GM18499 (cell line): Measurements from ENCODE around the gene RASSF3.
"Not testable (repeated sequence)": the region's sequence is repeated elsewhere in the genome, so short reads cannot be mapped to it uniquely, and the experiment has no call there.

Experiments
- ATAC-seq: cut with Tn5 transposase; IDR thresholded peaks from one replicate; pipeline ENCODE4 v1.9.1; 2021; ENCODE audit warnings: moderate number of reproducible peaks; ENCODE audit not compliant: insufficient read depth, unreplicated experiment

RASSF3 gene

DNA sequence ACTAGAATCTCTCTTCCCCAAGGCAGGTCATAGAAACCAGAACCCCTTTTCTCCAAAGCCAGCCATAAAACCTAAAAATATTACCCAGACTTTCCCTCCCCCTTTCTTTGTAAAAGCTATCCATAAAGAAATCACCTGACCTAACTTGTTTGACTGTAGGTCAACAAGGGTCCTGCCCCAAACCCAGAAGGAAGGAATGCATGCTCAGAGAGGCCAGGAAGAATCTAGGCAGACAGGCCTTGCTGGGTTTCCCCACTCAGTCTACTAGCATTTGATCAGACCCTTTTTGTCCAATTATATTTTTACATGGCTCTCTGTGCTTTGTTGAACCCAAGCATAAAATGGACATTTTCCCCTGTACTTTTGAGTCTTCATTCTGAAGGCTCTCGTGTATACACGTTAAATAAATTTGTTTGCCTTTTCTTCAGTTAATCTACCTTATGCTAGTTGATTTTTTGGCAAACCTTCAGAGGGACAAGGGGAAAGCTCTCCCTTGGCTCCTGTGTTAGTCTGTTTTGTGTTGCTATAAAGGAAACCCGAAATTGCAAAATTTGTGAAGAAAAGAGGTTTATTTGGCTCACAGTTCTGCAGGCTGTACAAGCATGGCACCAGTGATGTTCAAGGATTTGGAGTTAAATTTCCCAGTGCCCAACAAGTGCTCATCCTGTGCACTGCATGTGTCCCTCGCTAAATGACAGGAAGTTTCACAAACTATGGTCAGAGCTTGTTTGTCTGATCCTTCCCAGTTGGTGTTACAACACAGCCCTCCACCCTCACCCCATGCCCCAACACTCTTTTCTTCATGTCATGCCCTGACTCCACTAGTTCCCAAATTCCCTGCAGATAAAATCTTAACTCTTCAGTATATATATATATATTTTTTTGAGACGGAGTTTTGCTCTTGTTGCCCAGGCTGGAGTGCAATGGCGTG lies 14.2 kb upstream of the RASSF3 start:
- no peak for ATAC-seq

- ATAC-seq, result no peak
These were observed 11.5 kb upstream of the RASSF3 start for GRCh38 chr12:64598831-64599230.

GRCh38 chr12:64600164-64600561 lies 10.1 kb upstream of the RASSF3 start:
- no peak for ATAC-seq

- no peak for ATAC-seq
These were observed 7.0 kb upstream of the RASSF3 start for GRCh38 chr12:64603183-64603841.

DNA sequence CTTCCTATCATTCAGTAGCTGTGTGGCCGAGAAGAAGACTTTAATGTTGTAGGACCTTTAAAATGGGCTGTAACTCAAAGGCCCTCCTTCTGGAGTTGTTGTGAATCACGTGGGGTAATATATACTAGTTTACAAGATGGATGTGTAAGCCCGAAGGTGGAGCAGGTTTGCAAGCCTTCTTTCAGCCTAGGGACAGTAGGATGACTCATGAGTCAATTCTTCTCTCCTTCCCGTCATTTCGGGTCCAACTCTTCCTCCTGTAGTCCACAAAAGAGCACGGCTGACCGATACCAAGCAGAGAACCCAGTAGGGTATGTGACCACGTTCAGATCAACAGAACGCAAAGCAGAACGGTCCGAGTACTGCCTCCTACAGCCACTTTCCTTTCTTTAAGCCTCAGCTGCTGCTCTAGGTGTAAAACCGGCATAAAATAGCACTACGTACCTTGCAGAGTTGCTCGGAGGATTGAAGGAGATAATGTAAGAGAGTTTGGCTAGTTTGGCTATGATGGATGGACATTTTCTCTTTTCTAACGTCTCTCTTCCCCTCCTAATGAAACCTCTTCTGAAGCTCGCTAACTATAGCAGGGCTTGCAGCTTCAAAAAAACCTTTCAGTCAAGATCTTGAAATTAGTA lies 1.3 kb upstream of the RASSF3 start:
- ATAC-seq, result no peak

GRCh38 chr12:64609536-64610078 lies 688 bp upstream of the RASSF3 start:
- ATAC-seq, result no peak

DNA sequence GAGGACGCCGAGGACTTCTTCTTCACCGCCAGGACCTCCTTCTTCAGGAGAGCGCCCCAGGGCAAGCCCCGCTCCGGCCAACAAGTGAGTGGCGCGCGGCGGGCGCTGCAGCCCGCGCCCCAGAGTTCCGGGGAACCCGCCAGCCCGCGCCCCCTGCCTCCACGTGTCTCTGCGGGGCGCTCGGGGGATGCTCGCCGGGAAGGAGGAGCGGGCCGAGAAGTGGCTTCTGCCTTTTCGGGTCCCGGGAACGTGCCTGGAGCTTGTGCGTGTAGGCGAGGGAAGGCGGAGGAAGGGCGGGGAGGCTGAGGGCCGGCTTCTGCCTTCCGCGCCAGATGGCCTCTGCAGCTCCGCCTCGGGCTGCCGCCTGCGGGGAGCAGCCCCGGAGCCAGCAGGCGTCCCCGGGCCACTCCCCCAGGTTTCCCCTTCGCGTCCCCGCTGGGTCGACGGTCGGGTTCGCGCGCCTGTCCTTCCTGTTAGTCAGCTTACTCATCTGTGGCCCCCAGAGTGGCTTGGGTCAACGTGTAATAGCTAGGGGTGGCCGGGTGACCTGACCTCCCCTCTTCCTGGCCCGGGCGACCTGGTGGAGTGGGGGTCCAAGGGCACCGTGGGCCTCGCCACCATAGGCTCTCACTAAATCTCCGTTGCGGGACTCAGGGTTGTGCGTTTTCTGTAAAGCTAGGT lies 505 bp downstream of the RASSF3 start:
- peak; percentile 31 for ATAC-seq

DNA sequence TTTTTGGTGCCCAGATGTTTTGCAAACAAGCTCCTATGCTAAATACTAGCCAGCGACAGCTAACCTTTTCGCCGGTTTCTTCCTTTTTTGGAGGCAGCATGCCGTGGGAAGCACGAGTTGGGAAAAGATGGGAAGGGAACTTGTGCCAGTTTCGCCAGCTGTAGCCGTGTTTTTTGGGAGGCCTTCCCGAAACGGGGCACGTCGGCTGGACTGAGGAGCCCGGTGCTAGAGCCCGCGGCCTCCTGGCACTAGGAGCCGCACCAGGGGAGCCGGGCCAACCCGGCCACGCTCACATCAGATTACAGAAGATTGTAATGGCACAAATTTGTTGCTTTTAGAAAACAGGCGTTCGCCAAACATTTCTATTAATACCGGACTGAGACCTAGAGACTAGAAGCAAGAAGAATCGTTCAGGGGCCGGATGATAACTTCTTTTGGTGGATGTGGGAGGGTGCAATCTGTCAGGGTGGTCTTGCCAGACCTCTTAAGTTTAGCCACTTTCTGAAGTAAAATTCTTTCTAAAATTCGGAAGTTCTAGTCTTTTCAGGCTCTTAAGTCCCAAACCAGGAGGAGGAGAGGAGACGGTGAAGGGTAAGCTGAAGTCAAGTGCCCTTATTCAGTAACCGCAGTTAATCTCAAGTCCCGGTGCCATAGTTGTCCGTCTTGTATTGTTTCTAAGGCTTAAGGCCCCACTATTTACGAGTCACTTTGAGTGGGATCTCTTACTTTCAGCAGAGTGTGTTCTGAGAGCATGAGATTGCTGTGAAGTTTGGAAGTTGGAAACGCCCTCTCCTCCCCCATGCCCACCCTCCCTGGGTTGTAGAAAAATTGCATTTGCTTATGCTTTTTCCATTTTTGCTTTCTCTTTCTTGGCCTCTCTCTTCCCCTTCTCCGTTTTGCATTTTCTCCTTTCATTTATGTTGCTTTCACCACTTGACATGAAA lies 1.3 kb downstream of the RASSF3 start:
- ATAC-seq, result no peak

GRCh38 chr12:64612843-64613242 lies 2.5 kb downstream of the RASSF3 start:
- no peak for ATAC-seq

DNA sequence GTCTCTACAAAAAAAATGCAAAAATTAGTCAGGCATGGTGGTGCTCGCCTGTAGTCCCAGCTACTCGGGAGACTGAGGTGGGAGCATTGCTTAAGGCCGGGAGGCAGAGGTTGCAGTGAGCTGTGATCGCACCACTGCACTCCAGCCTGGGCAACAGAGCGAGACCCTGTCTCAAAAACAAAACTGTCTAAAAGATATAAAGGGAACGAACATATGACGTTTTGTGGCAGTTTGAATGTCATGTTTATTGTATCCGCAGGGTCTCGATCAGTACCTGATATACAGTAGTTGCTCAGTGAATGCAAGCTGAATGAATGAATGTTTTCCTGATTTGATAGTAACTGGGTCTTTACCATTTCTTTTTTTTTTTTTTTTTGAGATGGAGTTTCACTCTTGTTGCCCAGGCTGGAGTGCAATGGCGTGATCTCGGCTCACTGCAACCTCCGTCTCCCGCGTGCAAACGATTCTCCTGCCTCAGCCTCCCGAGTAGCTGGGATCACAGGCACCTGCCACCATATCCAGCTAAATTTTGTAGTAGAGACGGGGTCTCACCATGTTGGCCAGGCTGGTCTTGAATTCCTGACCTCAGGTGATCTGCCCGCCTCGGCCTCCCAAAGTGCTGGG lies 3.6 kb downstream of the RASSF3 start:
- not testable (repeated sequence) for ATAC-seq

DNA sequence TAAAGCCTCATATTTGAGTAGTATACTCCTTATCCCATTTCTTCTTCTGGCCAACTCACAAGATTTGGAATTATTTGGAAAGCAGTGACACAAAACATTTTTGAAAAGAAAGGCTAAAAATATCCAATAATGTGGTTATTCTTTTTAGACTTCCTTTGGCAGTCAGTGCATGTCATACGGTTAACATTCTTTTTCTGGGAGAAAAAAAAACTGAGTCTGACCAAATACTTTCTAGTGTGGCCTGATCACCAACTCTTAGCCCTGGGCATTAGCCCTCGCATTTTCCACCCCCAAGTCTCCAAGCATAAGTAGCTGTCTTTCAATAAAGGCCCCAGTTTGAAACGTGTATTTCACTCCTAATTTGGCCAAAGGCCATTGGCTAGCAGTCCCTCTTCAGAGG lies 5.9 kb downstream of the RASSF3 start:
- no peak for ATAC-seq

DNA sequence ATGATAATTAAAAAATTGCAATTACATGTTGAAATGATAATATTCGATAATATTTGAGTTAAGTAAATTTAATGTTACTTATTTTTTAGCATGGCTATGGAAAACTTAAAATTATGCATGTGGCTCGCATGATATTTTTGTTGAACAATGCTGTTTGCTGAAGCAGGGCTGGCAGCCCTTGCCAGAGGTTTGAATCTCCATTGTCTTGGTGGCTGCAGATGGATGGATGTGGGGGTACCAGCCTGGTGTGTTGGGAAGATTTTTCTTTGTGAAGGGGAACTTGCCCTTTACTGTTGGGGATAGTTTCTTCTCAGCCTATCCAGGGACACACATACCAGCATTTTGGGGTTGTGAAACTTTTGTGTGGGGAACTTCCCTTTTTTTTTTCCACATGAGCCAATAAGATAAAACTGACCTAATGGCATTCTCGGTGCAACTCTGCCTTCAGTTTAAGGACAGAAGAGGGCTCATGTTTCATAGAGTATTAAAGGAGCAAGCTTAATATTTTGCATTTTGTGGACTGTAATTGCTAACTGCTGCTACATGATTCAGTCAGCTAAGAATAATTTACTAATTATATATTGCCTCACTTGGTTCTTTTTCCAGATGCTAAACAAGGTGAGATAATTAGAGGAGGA lies 8.8 kb downstream of the RASSF3 start:
- peak; percentile 38 for ATAC-seq

DNA sequence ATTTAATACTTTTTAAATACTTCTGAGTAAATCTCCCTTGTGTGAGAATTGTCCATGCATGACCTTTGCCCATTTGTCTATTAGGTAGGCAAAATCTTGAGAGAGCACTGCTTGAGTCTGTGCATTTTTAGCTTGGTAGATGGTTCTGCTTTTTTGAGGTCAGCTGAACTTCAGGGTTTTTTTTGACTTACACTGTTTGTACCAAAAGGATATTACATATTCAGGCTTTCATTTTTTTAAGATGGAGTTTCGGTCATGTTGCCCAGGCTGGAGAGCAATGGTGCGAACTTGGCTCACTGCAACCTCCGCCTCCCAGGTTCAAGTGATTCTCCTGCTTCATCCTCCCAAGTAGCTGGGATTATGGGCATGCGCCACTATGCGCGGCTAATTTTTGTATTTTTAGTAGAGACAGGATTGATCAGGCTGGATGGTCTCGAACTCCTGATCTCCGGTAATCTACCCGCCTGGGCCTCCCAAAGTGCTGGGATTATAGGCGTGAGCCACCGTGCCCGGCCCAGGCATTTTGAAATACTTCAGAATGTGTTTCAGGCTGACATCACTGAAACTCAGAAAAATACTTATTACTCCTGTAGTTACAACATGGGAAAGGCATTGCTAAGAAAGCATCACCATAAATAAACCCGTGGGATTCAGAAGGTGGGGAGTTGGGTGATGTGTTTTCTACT lies 11.1 kb downstream of the RASSF3 start:
- peak; percentile 46 for ATAC-seq

- ATAC-seq, result no peak
These were observed 13.7 kb downstream of the RASSF3 start for GRCh38 chr12:64624035-64624434.

DNA sequence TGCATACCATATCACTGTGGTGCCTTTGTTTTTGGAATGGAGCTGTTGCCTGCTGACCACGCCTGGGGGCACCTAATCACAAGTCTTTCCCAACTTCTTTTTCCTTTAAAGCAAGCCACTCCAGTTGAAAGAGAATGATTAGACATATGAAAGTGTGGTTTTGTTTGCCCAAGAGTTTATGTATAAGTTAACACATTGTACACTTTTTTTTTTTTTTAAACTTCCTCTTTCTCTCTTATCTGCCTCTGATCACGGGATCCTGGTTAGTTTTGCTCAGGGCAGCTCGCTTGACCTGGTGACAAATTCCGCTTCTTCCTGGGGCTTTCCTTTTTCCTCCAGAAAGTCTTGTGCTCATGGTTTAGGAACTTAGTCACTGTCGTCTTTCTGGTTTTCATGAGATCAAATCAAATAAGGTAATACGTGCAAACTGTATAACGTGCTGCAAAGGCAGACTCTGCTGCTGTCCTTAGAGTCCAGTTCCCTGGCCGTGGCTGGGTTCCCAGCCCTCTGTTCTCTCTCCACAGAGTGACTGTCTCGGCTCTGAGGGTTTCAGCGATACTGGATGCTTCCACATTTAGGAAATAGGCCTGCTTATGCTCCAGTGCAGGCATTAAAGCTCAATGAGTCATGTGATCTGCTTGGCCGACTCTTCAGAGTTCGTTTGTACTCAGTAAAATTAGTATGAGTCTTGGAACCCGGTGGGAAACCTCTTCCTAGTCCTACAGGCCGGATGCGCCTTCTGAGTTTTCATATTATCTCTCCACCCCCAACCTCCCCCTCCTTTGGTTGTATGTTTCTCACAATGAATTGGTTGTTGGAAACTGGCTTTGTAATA lies 15.2 kb downstream of the RASSF3 start:
- peak; percentile 38 for ATAC-seq

DNA sequence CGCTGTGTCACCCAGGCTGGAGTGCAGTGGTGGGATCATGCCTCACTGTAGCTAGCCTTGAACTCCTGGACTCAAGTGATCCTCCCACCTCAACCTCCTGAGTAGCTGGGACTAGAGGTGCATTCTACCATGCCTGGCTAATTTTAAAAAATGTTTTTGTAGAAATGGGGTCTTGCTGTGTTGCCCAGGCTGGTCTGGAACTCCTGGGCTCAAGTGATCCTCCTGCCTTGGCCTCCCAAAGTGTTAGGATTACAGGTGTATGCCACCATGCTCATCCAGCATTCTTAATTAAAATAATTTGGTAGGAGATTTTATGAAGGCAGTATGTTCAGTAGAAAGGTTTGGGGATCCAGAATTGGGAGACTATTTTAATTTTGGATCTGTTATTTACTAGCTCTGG lies 16.3 kb downstream of the RASSF3 start:
- ATAC-seq, result not testable (repeated sequence)

DNA sequence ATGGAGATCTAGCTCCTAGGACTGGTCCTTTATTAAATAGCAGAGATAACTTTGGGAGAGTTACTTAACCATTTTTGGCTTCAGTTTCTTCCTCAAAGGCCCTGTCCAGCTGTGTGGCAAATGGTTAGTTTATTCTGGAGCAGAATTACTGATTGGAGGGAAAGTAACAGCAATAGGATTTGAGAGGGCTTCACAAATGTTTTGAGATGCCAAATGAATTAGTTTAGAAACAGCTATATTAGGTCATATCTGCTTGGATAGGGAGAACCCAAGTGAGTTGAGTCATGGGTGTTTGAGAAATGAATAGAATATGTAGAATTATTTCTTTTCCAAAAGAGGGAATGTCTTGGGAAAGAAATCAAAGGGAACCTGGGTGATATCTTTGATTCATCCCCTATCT lies 17.5 kb downstream of the RASSF3 start:
- ATAC-seq, result no peak
